Measurements from ENCODE around the gene TMEM214.
"Not testable (repeated sequence)": the region's sequence is repeated elsewhere in the genome, so short reads cannot be mapped to it uniquely, and the experiment has no call there.

TMEM214 gene

DNA sequence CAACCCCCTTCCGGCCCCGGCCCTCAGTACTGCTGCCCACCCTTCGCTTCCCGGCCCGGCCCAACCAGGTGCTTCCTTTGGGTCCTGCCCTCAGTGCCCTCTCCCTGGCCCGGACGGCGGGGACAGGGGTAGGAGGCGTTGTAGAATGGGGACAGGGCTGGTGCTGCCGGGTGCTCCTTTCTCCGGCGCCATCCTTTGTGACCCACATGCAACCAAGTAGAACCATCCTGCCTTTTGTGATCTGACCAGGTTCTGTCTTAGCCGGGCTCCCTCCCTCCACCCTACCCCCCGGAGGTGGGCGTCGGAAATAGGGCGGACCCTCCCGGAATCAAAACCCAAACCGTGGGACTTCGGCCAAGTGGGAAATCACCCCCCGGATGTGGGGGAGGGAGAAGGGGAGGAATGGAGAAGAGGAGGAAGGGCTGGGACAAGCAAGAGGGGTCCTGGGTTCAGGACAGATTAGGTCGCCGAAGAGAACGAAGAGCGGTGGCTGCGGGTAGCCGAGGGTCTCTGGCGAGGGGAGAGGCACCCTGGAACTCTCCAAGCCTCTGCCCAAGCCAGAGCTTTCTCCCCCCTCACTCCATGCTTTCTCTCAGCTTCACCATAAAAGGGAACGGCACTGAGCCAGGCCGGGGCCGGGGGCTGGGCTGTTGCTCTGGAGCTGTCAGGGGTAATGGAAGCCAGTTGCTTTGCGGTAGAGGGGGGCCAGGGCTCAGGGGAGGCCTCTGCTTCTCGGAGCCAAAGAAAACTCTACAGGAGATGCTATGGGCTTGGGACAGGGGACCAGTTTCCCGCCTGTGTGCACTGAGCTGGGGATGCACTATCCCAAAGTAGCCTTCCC, 39.4 kb downstream of the TMEM214 start:
- no peak for DNase-seq

DNA sequence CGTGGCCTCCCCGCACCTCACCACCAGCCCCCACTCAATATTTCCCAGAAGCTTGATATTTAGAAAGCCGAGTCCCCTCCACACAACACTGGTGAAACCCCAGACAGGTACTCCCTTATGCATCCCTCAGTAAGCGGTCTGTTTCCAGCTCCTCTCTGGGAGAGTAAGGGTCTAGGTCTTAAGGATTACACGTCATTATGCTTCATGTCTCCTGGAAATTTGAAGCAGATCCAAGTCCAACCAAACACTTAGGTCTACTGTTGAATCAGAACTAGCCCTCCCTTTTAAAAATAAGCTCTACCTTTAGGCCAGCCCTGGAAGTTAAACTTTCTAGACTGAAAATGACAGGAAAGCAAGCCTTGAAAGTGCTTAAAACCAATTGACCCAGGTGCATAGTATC, 40.2 kb downstream of the TMEM214 start:
- DNase-seq = no peak

DNA sequence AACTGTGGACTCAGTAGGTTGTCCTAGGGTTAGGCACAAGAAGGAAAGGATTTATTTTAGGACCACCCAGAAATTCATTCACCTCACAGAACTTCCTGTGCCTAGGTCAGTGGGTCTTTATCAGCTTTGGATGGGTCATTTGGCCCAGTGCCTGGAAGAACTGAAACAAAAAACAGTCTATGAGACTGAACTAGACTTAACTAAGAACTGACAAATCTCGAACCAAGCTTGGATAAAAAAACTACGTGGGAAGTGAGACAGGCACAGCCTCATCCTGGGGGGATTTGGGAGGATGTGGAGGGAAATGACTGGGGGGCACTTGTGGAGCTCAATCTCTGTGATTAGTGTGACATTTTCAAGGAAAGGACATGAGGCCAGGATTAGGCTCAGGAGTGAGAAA, 41.0 kb downstream of the TMEM214 start:
- no peak for DNase-seq

DNA sequence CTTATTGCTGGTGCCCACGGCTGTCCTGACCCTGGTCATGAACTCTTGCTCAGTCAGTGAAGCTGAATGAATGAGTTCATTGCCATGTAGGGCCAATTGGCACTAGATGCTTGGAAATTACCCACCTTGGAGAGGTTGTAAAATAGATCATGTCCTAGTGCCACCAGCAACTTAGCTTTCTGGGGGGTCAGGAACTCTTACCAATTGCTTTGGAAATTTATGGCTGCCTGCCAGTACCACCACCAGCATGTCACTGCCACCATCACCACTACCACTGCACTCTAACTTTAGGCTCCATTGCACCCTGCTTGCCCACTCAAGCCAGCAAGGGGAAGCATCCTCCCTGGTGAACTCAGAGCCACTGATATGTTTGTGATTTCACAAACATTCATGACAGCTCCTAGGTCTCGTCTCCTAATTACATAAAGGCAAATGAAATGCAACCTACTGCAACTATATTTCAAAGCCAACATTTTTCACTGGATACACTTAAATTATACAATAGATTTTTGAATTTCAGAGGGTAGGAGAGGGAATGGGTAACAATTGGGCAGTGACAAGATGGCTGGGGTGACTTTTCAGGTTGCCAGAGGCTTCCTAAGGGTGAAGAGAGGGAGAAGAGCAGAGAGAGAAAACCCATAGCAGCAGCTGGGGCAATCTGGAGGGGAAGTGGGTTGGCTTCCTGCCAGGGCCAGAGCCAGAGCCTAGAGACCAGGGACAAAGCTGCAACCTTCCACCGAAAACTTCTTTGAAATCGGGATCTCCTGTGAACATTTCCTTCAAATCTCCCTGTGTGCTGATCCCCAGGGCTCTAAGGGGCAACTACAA, 42.2 kb downstream of the TMEM214 start:
- no peak for DNase-seq

DNA sequence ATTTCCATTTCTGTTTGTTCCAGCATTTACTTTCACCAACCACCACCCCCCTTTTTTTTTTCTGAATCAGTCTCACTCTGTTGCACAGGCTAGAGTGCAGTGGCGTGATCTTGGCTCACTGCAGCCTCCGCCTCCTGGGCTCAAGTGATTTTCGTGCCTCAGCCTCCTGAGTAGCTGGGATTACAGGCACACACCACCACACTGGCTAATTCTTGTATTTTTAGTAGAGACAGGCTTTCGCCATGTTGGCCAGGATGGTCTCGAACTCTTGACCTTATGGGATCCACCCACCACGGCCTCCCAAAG, 42.8 kb downstream of the TMEM214 start:
- not testable (repeated sequence) for DNase-seq

GRCh38 chr2:27076323-27076722, 43.6 kb downstream of the TMEM214 start:
- no peak for DNase-seq

DNA sequence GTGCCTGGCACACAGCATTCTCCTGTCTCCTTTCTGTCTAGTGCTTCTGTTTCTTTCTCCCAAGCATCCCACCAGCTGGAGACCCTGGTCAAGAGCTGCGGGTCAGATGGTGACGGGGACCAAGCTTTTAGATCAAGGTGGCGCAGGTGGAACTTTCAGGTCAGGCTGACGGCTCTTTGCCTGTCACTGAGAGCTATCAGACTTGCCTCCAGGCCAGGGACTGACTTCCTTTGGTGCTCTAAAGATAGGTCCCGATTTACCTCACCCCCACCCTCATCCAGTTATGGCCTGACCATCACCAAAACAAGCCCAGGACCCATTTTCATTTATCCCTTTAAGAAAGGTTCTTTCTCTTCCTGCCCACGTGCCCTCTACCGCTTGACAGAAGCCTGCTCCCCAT, 44.5 kb downstream of the TMEM214 start:
- no peak for DNase-seq

DNA sequence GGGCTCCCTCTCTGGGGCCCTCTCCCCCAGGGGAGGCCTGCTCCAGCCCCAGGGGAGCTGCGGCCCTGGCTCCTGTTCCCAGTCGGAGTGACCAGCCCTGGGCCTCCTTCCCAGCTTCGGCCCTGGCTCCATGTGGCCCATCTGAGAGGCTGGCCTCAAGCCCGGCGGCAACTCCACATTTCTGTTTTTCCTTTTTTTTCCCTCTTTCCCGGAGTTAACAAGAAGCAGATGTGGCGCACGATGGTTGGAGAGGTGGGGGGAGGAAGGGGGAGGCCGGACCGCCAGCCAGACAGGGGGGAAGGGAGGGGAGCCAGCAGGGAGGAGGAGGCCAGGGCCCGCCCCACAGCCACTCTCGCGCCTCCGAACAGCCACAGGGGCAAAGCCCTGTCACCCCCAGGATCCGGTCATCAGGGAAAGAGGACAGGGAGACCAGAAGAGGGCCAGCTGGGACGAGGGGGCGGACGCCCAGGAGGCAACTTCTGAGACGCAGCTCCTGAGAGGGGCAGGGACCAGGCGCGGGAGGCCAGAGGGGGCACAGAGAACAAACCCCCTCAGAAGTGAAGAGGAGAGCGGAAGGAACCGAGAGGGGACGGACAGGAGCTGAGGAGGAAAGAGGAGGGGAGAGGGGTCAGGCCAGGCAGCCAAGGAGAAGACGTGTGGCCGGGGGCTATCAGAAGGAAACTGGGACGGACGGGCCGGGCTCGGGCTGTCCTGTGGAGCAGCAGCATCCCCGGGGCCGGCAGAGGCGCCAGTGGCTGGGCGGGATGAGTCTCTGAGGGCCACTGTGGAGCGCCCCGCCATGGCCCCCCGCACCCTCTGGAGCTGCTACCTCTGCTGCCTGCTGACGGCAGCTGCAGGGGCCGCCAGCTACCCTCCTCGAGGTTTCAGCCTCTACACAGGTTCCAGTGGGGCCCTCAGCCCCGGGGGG, 45.8 kb downstream of the TMEM214 start, which contains the start of gene EMILIN1:
EMILIN1 (plus strand) TSS at position 349 of the 928 bp plus-strand sequence; CDS start at position 800, 451 bp downstream.
- no peak for DNase-seq

DNA sequence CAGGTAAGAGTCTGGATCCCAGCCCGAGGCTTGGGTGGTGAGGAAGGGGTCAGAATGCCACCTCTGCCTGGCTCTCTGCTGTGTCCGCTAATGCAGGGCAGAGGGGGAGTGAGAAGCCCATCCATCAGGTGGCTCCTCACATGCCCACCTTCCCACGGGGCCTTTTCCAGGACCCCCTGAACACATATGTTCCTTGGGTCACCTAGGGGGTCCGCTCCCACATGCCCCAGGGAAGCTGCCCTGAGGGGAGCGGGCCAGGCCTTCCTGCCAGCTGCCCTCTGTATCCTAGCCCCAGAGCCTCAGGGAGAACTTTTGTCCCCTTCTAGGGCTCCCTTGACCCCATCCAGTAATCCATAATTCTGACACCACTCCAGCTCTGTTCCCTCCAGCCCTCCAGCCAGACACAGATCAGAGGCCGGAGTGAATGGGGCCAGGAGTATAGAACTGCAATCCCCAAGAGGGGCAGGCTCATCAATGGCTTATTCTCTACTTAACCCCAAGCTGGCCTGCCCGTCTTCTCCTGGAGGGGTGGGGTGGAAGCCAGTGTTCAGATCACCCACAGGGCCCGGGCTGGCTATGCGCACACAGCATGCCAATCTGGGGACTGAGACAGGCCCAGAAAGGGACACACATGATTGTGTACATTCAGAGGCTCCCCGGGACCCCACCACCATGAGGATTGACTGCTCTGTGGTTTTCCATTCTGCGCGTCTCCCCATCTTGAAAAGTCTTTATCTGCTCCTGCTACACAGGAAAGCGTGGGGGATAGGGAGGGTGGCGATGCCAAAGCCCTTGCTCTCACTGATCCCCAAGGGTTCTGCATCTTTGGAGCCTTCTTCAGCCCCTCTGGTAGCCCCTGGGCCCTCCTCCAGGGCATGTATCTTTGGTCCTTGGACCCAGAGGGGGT, 46.7 kb downstream of the TMEM214 start:
- DNase-seq = no peak

DNA sequence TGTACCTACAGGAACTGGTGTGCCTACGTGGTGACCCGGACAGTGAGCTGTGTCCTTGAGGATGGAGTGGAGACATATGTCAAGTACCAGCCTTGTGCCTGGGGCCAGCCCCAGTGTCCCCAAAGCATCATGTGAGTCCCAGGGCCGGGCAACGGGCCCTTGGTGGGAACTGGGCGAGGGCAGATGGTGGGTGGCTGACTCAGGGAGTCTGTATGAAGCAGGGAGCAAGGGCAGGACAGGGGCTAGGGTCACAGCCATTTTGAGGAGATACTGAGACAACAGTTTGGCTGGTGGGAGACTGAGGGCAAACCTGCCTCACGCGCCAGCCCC, 47.3 kb downstream of the TMEM214 start:
- no peak for DNase-seq

GRCh38 chr2:27080603-27080936, 47.8 kb downstream of the TMEM214 start:
- DNase-seq = no peak

- DNase-seq = no peak
Observed at GRCh38 chr2:27081984-27082772, 49.4 kb downstream of the TMEM214 start.

- DNase-seq = no peak
Observed at GRCh38 chr2:27082773-27083409, 50.1 kb downstream of the TMEM214 start.

DNA sequence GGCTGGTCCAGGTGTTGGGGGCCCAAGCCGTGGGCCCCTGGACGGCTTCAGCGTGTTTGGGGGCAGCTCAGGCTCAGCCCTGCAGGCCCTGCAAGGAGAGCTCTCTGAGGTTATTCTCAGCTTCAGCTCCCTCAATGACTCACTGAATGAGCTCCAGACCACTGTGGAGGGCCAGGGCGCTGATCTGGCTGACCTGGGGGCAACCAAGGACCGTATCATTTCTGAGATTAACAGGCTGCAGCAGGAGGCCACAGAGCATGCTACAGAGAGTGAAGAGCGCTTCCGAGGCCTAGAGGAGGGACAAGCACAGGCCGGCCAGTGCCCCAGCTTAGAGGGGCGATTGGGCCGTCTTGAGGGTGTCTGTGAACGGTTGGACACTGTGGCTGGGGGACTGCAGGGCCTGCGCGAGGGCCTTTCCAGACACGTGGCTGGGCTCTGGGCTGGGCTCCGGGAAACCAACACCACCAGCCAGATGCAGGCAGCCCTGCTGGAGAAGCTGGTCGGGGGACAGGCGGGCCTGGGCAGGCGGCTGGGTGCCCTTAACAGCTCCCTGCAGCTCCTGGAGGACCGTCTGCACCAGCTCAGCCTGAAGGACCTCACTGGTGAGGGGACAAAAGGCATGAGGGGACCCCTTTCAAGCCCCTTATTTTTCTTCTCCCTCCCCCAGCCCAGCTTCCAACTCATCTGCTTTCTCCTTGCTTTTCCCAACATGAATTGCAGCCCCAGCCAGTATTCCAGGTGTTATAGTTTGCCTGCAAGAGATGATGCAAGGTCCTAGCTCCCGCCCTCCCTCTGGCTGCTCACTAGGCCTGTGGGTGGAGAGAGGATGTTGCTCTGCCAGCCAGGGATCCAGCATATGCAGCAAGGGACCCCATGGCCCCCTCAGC, 50.9 kb downstream of the TMEM214 start:
- no peak for DNase-seq

DNA sequence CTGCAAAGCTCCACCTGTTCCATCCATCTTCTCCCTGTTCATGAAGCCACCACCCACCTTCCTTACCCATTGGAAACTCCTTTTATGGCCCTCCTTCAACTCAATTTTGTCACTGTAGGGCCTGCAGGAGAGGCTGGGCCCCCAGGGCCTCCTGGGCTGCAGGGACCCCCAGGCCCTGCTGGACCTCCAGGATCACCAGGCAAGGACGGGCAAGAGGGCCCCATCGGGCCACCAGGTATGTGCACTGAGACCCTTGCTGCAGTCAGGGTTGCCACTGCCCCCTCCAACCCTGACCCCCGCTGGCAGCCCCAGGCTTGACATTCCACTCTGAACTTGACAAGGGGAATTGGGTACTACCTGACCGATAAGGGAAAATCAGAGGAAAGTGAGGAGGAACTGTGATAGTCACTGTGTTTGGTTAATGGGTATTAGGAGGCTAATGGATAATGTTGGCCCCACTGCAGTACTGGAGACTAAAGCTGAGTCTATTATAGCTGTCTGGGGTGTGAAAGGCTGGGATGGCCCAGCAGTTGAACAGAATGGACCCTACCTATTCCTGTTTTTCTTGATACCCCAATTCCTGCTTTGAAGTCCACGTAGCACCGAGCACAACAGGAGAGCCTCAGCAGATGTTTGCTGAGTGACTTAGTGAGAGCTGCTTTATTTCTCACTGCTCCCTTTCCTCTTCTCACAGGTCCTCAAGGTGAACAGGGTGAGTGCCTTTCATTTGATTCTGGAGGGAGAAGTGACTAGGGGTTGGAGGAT, 51.7 kb downstream of the TMEM214 start:
- DNase-seq = no peak

GRCh38 chr2:27085062-27085672, 52.4 kb downstream of the TMEM214 start:
- no peak for DNase-seq

DNA sequence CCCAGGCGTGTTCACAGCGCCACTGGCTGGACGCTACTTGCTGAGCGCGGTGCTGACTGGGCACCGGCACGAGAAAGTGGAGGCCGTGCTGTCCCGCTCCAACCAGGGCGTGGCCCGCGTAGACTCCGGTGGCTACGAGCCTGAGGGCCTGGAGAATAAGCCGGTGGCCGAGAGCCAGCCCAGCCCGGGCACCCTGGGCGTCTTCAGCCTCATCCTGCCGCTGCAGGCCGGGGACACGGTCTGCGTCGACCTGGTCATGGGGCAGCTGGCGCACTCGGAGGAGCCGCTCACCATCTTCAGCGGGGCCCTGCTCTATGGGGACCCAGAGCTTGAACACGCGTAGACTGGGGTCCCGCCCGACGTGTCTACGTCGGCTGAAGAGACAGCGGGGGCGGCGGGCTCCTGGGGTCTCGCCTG, 52.9 kb downstream of the TMEM214 start:
- no peak for DNase-seq

GRCh38 chr2:27086090-27086723, 53.4 kb downstream of the TMEM214 start:
- peak; percentile 65 for DNase-seq

Measured in kidney glomerular epithelial cell (primary cell).